RWPE2 (cell line): ENCODE results near the gene SGK2.

Experiments used
- ATAC-seq: fragments of 200-7000 bp; cut with Tn5 transposase; 3 replicates; pipeline ENCODE4 v1.9.1; 2021; ENCODE audit warnings: low read depth
- DNase-seq: peaks from one replicate; pipeline ENCODE4 v3.0.0-alpha.2; 2020; ENCODE audit warnings: low spot score
- H3K27ac ChIP-seq: fragments of 450-650 bp; 2 replicates; pipeline ENCODE4 v1.5.1; 2017; ENCODE audit warnings: mild to moderate bottlenecking; ENCODE audit not compliant: poor library complexity, severe bottlenecking
- H3K27me3 ChIP-seq: fragments of 250-450 bp; sonication (Bioruptor Pico); 2 replicates; pipeline ENCODE4 v1.5.1; 2021; ENCODE audit warnings: mild to moderate bottlenecking, moderate library complexity; ENCODE audit not compliant: insufficient read depth, poor library complexity, severe bottlenecking
- H3K36me3 ChIP-seq: fragments of 250-450 bp; sonication (Bioruptor Pico); 2 replicates; pipeline ENCODE4 v1.5.1; 2020; ENCODE audit warnings: low read depth, mild to moderate bottlenecking, moderate library complexity
- H3K4me1 ChIP-seq: fragments of 250-450 bp; sonication (Bioruptor Pico); 2 replicates; pipeline ENCODE4 v1.5.1; 2021; ENCODE audit warnings: mild to moderate bottlenecking, moderate library complexity; ENCODE audit not compliant: insufficient read depth, poor library complexity, severe bottlenecking
- H3K4me3 ChIP-seq: fragments of 250-450 bp; sonication (Bioruptor Pico); 2 replicates; pipeline ENCODE4 v1.5.1; 2021; ENCODE audit warnings: mild to moderate bottlenecking, moderate library complexity; ENCODE audit not compliant: severe bottlenecking
- H3K9me3 ChIP-seq: fragments of 250-450 bp; sonication (Bioruptor Pico); 2 replicates; pipeline ENCODE4 v1.5.1; 2021; ENCODE audit warnings: mild to moderate bottlenecking, moderate library complexity; ENCODE audit not compliant: severe bottlenecking
- CTCF ChIP-seq: fragments of 450-650 bp; IDR thresholded peaks from one replicate; pipeline ENCODE4 v1.5.1; 2017; ENCODE audit warnings: mild to moderate bottlenecking, moderate library complexity; ENCODE audit not compliant: poor library complexity, severe bottlenecking

SGK2 gene

GRCh38 chr20:43559147-43559987 lies 540 bp downstream of the SGK2 start:
- no peak for TF ChIP-seq CTCF
- Histone ChIP-seq H3K4me3 (no peak overlapping the region), H3K27me3 (no peaks in the 10 kb centered on the region), H3K27ac (no peak overlapping the region), H3K9me3 (no peaks in the 10 kb centered on the region), H3K4me1 (no peaks in the 10 kb centered on the region), H3K36me3 (no peaks in the 10 kb centered on the region)
- no peak; the same call in 2 of the 3 replicates for ATAC-seq
- peak; percentile 59 for DNase-seq

GRCh38 chr20:43560974-43561373 lies 2.1 kb downstream of the SGK2 start:
- Histone ChIP-seq H3K36me3 (no peaks in the 10 kb centered on the region), H3K4me1 (no peaks in the 10 kb centered on the region), H3K9me3 (no peaks in the 10 kb centered on the region), H3K4me3 (no peak overlapping the region), H3K27me3 (no peaks in the 10 kb centered on the region), H3K27ac (no peak overlapping the region)
- DNase-seq = no peak
- no peak for ATAC-seq
- TF ChIP-seq CTCF = no peak

- Histone ChIP-seq H3K27me3 (no peaks in the 10 kb centered on the region), H3K36me3 (no peaks in the 10 kb centered on the region), H3K4me1 (no peaks in the 10 kb centered on the region), H3K9me3 (no peaks in the 10 kb centered on the region), H3K27ac (no peak overlapping the region), H3K4me3 (no peak overlapping the region)
- no peak for TF ChIP-seq CTCF
- DNase-seq = no peak
- no peak for ATAC-seq
These were observed 4.6 kb downstream of the SGK2 start for GRCh38 chr20:43563429-43563828.

- ATAC-seq (no peak), DNase-seq (no peak)
- Histone ChIP-seq H3K27ac (no peak overlapping the region), H3K4me1 (no peaks in the 10 kb centered on the region), H3K27me3 (no peaks in the 10 kb centered on the region), H3K9me3 (no peaks in the 10 kb centered on the region), H3K36me3 (no peaks in the 10 kb centered on the region), H3K4me3 (no peak overlapping the region)
- TF ChIP-seq CTCF = no peak
These were observed 5.2 kb downstream of the SGK2 start for GRCh38 chr20:43563991-43564390.

GRCh38 chr20:43564455-43564854 lies 5.6 kb downstream of the SGK2 start:
- no peak for ATAC-seq
- no peak for TF ChIP-seq CTCF
- H3K9me3 ChIP-seq = no peaks in the 10 kb centered on the region
- H3K4me3 ChIP-seq = no peak overlapping the region
- no peak overlapping the region for H3K27ac ChIP-seq
- no peaks in the 10 kb centered on the region for H3K36me3 ChIP-seq
- H3K4me1 ChIP-seq = no peaks in the 10 kb centered on the region
- no peaks in the 10 kb centered on the region for H3K27me3 ChIP-seq
- no peak for DNase-seq
